Keratinocyte (primary cell): ENCODE results near the gene PDE11A. TPM values are rescaled to one million over a fixed set of nuclear protein-coding genes. Genes with fewer than 3 reads are reported as not detected.

Source experiments
- DNase-seq: peaks from one replicate; pipeline ENCODE4 v3.0.0-alpha.2; 2011; ENCODE audit warnings: low read depth, missing footprints, low spot score
- FAIRE-seq: peaks from 2 replicates; lab custom pipeline; 2011; peaks lifted over from hg19 to GRCh38; lab: Jason Lieb, UNC
- H2AFZ ChIP-seq: 2 replicates; pipeline ENCODE4 v1.6.0; 2012; ENCODE audit warnings: low read length, control low read depth, inconsistent platforms; ENCODE audit not compliant: control insufficient read depth
- H3K27ac ChIP-seq: 2 replicates; pipeline ENCODE4 v1.5.1; 2011; ENCODE audit warnings: low read length; ENCODE audit not compliant: control insufficient read depth, insufficient read depth
- H3K27me3 ChIP-seq: 3 replicates; pipeline ENCODE4 v1.6.0; 2011; ENCODE audit warnings: low read length; ENCODE audit not compliant: control insufficient read depth, insufficient read depth; ENCODE audit errors: extremely low read depth
- H3K36me3 ChIP-seq, 2 experiments: 2 replicates in 1 of 2; 3 replicates in 1 of 2; pipeline ENCODE4 v1.5.1; 2011; ENCODE audit warnings: low read length in 2 of 2, mild to moderate bottlenecking in 1 of 2; ENCODE audit not compliant: control insufficient read depth in 2 of 2, insufficient read depth in 2 of 2; ENCODE audit errors: extremely low read depth in 1 of 2
- H3K4me1 ChIP-seq: 3 replicates; pipeline ENCODE4 v1.5.1; 2011; ENCODE audit warnings: low read length; ENCODE audit not compliant: control insufficient read depth, insufficient read depth; ENCODE audit errors: extremely low read depth
- H3K4me2 ChIP-seq: 3 replicates; pipeline ENCODE4 v1.6.0; 2011; ENCODE audit warnings: low read depth, low read length; ENCODE audit not compliant: control insufficient read depth, insufficient read depth; ENCODE audit errors: extremely low read depth
- H3K4me3 ChIP-seq, 3 experiments: fragments of 200-600 bp in 1 of 3; sonication (generic) in 1 of 3; 2 replicates in 2 of 3; 3 replicates in 1 of 3; pipeline ENCODE4 v1.5.1; 2011 to 2016; ENCODE audit warnings: low read length in 3 of 3, mild to moderate bottlenecking in 3 of 3, control low read depth in 2 of 3, inconsistent platforms in 1 of 3, low read depth in 1 of 3, mixed read lengths in 1 of 3, mixed run types in 1 of 3, moderate library complexity in 1 of 3; ENCODE audit not compliant: control insufficient read depth in 2 of 3, insufficient read depth in 2 of 3; ENCODE audit errors: extremely low read depth in 1 of 3
- H3K79me2 ChIP-seq: 2 replicates; pipeline ENCODE4 v1.6.0; 2012; ENCODE audit warnings: low read length; ENCODE audit not compliant: control insufficient read depth, insufficient read depth
- H3K9ac ChIP-seq: 3 replicates; pipeline ENCODE4 v1.6.0; 2011; ENCODE audit warnings: low read length; ENCODE audit not compliant: control insufficient read depth, insufficient read depth; ENCODE audit errors: extremely low read depth
- H3K9me1 ChIP-seq: 3 replicates; pipeline ENCODE4 v1.6.0; 2011; ENCODE audit warnings: low read length; ENCODE audit not compliant: control insufficient read depth, insufficient read depth; ENCODE audit errors: extremely low read depth
- H3K9me3 ChIP-seq: 2 replicates; pipeline ENCODE4 v1.5.1; 2012; ENCODE audit warnings: low read depth, low read length; ENCODE audit not compliant: control insufficient read depth
- H4K20me1 ChIP-seq: 3 replicates; pipeline ENCODE4 v1.6.0; 2011; ENCODE audit warnings: low read length; ENCODE audit not compliant: control insufficient read depth, insufficient read depth; ENCODE audit errors: extremely low read depth
- EZH2 ChIP-seq: IDR thresholded peaks from one replicate; pipeline ENCODE4 v1.6.1; 2012; ENCODE audit warnings: inconsistent platforms, mild to moderate bottlenecking, low read length, moderate library complexity
- dilution Hi-C: fragments of 300-500 bp; cut with MboI; formaldehyde crosslinking; loops from one replicate; pipeline ENCODE4 v1.7.0; 2020; ENCODE audit warnings: low sequenced_read_pairs; ENCODE audit not compliant: extremely low pct_ligation_motif_present
- polyA plus RNA-seq, 5 experiments: library from polyadenylated mRNA; depleted of rRNA in 3 of 5; stranded (reverse) in 3 of 5; stranded (forward) in 1 of 5; unstranded in 1 of 5; fragments of >200 nt; gene quantifications; 1 replicate in 1 of 5; 2 replicates in 3 of 5; 3 replicates in 1 of 5; pipeline versions ENCODE4 v1.2.1 to v1.2.3, GENCODE V29; 2011 to 2012; ENCODE audit warnings: missing spikeins in 2 of 5, low read depth in 1 of 5, low replicate concordance in 1 of 5
- TF ChIP-seq, protein P1 (sequence below), 3 experiments: IDR thresholded peaks in 1 of 3; conservative IDR thresholded peaks in 1 of 3; optimal IDR thresholded peaks in 1 of 3; 2 replicates in 2 of 3; 3 replicates in 1 of 3; pipeline versions ENCODE3 to v1.5.1; 2011; ENCODE audit warnings: low read length in 3 of 3, mild to moderate bottlenecking in 3 of 3, moderate library complexity in 2 of 3, control low read depth in 1 of 3, inconsistent platforms in 1 of 3; ENCODE audit not compliant: insufficient read depth in 2 of 3; ENCODE audit errors: extremely low read depth in 1 of 3

Gene PDE11A
- polyA plus RNA-seq, 1 donor (not counting 4 experiments of a cell fraction or from before 2014, with no cell fraction given), result 0.01 TPM

DNA sequence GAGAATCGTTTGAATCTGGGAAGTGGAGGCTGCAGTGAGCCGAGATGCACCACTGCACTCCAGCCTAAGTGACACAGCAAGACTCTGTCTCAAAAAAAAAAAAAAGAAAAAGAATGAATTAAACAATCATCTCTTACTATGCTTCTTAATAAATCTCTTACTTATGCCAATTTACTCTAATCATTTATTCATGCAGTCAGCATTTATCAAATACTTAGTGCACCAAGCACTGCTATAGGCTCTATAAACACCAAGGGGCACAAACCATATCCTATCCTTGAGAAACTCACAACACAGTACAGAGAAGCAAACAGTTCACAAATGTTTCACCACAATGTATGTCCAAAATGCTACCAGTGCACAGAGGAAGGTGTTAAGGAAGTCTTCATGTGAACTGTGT is 189.4 kb downstream of the PDE11A start:
- Histone ChIP-seq H3K4me3 (no peak overlapping the region), H3K27ac (no peak overlapping the region), H3K9me3 (no peaks in the 10 kb centered on the region), H3K79me2 (no peaks in the 10 kb centered on the region), H3K9ac (no peak overlapping the region), H3K4me1 (no peaks in the 10 kb centered on the region), H3K9me1 (no peaks in the 10 kb centered on the region), H2AFZ (no peak overlapping the region), H3K27me3 (no peaks in the 10 kb centered on the region), H3K4me2 (no peak overlapping the region), H3K36me3 (no peaks in the 10 kb centered on the region), H4K20me1 (no peaks in the 10 kb centered on the region)
- DNase-seq (no peak), FAIRE-seq (no peak)
- dilution Hi-C loops, result no loop called here
- TF ChIP-seq, protein P1, sequence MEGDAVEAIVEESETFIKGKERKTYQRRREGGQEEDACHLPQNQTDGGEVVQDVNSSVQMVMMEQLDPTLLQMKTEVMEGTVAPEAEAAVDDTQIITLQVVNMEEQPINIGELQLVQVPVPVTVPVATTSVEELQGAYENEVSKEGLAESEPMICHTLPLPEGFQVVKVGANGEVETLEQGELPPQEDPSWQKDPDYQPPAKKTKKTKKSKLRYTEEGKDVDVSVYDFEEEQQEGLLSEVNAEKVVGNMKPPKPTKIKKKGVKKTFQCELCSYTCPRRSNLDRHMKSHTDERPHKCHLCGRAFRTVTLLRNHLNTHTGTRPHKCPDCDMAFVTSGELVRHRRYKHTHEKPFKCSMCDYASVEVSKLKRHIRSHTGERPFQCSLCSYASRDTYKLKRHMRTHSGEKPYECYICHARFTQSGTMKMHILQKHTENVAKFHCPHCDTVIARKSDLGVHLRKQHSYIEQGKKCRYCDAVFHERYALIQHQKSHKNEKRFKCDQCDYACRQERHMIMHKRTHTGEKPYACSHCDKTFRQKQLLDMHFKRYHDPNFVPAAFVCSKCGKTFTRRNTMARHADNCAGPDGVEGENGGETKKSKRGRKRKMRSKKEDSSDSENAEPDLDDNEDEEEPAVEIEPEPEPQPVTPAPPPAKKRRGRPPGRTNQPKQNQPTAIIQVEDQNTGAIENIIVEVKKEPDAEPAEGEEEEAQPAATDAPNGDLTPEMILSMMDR (optimal IDR thresholded peaks at IDR 0.05 in 1 of 3, IDR thresholded peaks at IDR 0.05 in 1 of 3, conservative IDR thresholded peaks at IDR 0.05 in 1 of 3; ENCODE audit: extremely low read depth in 1 of 3, insufficient read depth in 2 of 3, low read length in 3 of 3), result no peak
- no peak for TF ChIP-seq EZH2

DNA sequence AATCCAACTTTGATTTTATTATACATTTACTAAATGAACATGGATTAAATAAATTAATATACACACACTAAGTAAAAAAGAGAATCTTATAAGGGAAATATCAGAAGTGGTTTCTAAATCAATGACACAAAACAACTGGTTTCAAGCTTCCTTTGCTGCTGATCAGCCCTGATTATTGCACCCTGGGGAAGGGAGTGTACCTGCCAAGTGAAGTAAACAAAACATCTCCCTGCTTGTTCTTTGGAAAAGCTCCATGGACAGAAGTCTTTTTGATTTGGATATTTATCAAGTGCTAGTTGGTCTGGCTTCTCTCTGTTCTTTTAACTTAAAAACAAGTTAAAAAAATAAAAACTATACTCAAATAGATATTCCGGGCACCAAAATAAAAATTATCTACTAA is 190.1 kb downstream of the PDE11A start:
- TF ChIP-seq, protein P1 (optimal IDR thresholded peaks at IDR 0.05 in 1 of 3, IDR thresholded peaks at IDR 0.05 in 1 of 3, conservative IDR thresholded peaks at IDR 0.05 in 1 of 3; ENCODE audit: extremely low read depth in 1 of 3, insufficient read depth in 2 of 3, low read length in 3 of 3), result no peak
- no peak for TF ChIP-seq EZH2

More for the DNA sequence above, 190.1 kb downstream of the PDE11A start:
- DNase-seq (no peak), FAIRE-seq (no peak)
- Histone ChIP-seq H3K4me1 (no peaks in the 10 kb centered on the region), H3K4me2 (no peak overlapping the region), H3K9me1 (no peaks in the 10 kb centered on the region), H3K9me3 (no peaks in the 10 kb centered on the region), H3K27ac (no peak overlapping the region), H3K9ac (no peak overlapping the region), H3K4me3 (no peak overlapping the region), H3K36me3 (no peaks in the 10 kb centered on the region), H4K20me1 (no peaks in the 10 kb centered on the region), H2AFZ (no peak overlapping the region), H3K79me2 (no peaks in the 10 kb centered on the region), H3K27me3 (no peaks in the 10 kb centered on the region)
- dilution Hi-C loops, result no loop called here
